ENCODE measurements around the gene BTG4. TPM values are rescaled to one million over a fixed set of nuclear protein-coding genes. Genes with fewer than 3 reads are reported as not detected.

The BTG4 gene
- total and polyA plus RNA-seq, 2 donors (not counting 3 experiments of a cell fraction or from before 2014, with no cell fraction given), result not detected

- dilution Hi-C loops (cut with MboI; ENCODE audit: extremely low pct_ligation_motif_present, low sequenced_read_pairs), result no loop called here
- Histone ChIP-seq H3K27me3 (ENCODE audit: control insufficient read depth in 2 of 2, insufficient read depth in 2 of 2, low read length in 2 of 2) (no peaks in the 10 kb centered on the region), H3K9ac (replicated peaks; ENCODE audit: extremely low read depth, insufficient read depth, low read length) (no peak overlapping the region), H3K9me3 (replicated peaks; ENCODE audit: control insufficient read depth, insufficient read depth, low read length) (no peaks in the 10 kb centered on the region), H3K4me1 (ENCODE audit: control insufficient read depth, extremely low read depth, insufficient read depth, low read length) (no peaks in the 10 kb centered on the region), H3K4me3 (replicated peaks in 1 of 3; ENCODE audit: insufficient read depth in 1 of 3, low read depth in 1 of 3, low read length in 3 of 3) (no peak overlapping the region), H3K36me3 (ENCODE audit: control insufficient read depth in 2 of 2, extremely low read depth in 1 of 2, insufficient read depth in 2 of 2, low read length in 2 of 2) (no peaks in the 10 kb centered on the region), H3K9me1 (replicated peaks; ENCODE audit: control insufficient read depth, extremely low read depth, insufficient read depth, low read length) (no peaks in the 10 kb centered on the region), H3K4me2 (ENCODE audit: insufficient read depth, low read length) (no peak overlapping the region), H2AFZ (ENCODE audit: low read depth, low read length) (no peak overlapping the region), H3K27ac (ENCODE audit: insufficient read depth, low read depth, low read length) (no peak overlapping the region), H4K20me1 (replicated peaks; ENCODE audit: control insufficient read depth, extremely low read depth, insufficient read depth, low read length) (no peaks in the 10 kb centered on the region), H3K79me2 (ENCODE audit: control insufficient read depth, insufficient read depth, low read length) (no peaks in the 10 kb centered on the region)
- no peak for TF ChIP-seq CTCF (IDR thresholded peaks at IDR 0.05; ENCODE audit: extremely low read depth in 1 of 2, insufficient read depth in 1 of 2, low read depth in 1 of 2, low read length in 2 of 2)
- POLR2A ChIA-PET, result interaction anchor here (0.7 kb wide), 1 partner anchor 1883 kb away, joined by 3 read pairs; no protein-coding TSS in a partner anchor
- DNase-seq (ENCODE audit: low read depth, low spot score) (no peak), FAIRE-seq (no peak)
- no TSS peak for BruUV-seq (replicated peaks)
- intact Hi-C loops (cut with micrococcal nuclease), result no loop called here
- CTCF ChIA-PET, result no interaction called here
Observed at GRCh38 chr11:111476366-111476765, 35.8 kb downstream of the BTG4 start.

GRCh38 chr11:111474432-111474831 is 37.8 kb downstream of the BTG4 start:
- BruUV-seq (replicated peaks), result no TSS peak
- Histone ChIP-seq H3K36me3 (ENCODE audit: control insufficient read depth in 2 of 2, extremely low read depth in 1 of 2, insufficient read depth in 2 of 2, low read length in 2 of 2) (no peaks in the 10 kb centered on the region), H2AFZ (ENCODE audit: low read depth, low read length) (no peak overlapping the region), H3K9ac (replicated peaks; ENCODE audit: extremely low read depth, insufficient read depth, low read length) (no peak overlapping the region), H4K20me1 (replicated peaks; ENCODE audit: control insufficient read depth, extremely low read depth, insufficient read depth, low read length) (no peaks in the 10 kb centered on the region), H3K4me2 (ENCODE audit: insufficient read depth, low read length) (no peak overlapping the region), H3K9me3 (replicated peaks; ENCODE audit: control insufficient read depth, insufficient read depth, low read length) (no peaks in the 10 kb centered on the region), H3K27ac (ENCODE audit: insufficient read depth, low read depth, low read length) (no peak overlapping the region), H3K9me1 (replicated peaks; ENCODE audit: control insufficient read depth, extremely low read depth, insufficient read depth, low read length) (no peaks in the 10 kb centered on the region), H3K4me1 (ENCODE audit: control insufficient read depth, extremely low read depth, insufficient read depth, low read length) (no peaks in the 10 kb centered on the region), H3K4me3 (replicated peaks in 1 of 3; ENCODE audit: insufficient read depth in 1 of 3, low read depth in 1 of 3, low read length in 3 of 3) (no peak overlapping the region), H3K79me2 (ENCODE audit: control insufficient read depth, insufficient read depth, low read length) (no peaks in the 10 kb centered on the region), H3K27me3 (ENCODE audit: control insufficient read depth in 2 of 2, insufficient read depth in 2 of 2, low read length in 2 of 2) (no peaks in the 10 kb centered on the region)
- ChIA-PET POLR2A (no interaction called here), CTCF (no interaction called here)
- intact Hi-C loops (cut with micrococcal nuclease), result no loop called here
- dilution Hi-C loops (cut with MboI; ENCODE audit: extremely low pct_ligation_motif_present, low sequenced_read_pairs), result no loop called here
- DNase-seq (ENCODE audit: low read depth, low spot score) (no peak), FAIRE-seq (no peak)
- no peak for TF ChIP-seq EZH2 (IDR thresholded peaks at IDR 0.05; ENCODE audit: borderline replicate concordance, low read depth, low read length, severe bottlenecking)
- no peak for TF ChIP-seq FOS (IDR thresholded peaks at IDR 0.05; ENCODE audit: borderline replicate concordance, insufficient read depth, low read length)
- no peak for TF ChIP-seq CTCF (IDR thresholded peaks at IDR 0.05; ENCODE audit: extremely low read depth in 1 of 2, insufficient read depth in 1 of 2, low read depth in 1 of 2, low read length in 2 of 2)
- no peak for TF ChIP-seq GATA2 (IDR thresholded peaks at IDR 0.05; ENCODE audit: insufficient read depth, insufficient read length, low read depth, low read length)
- TF ChIP-seq POLR2A (IDR thresholded peaks at IDR 0.05; ENCODE audit: low read depth, low read length), result no peak
- no peak for TF ChIP-seq MYC (IDR thresholded peaks at IDR 0.05; ENCODE audit: low read depth, low read length)
- no peak for TF ChIP-seq POLR2AphosphoS5 (IDR thresholded peaks at IDR 0.05; ENCODE audit: insufficient read depth, low read depth, low read length)
- no peak for TF ChIP-seq MAX (IDR thresholded peaks at IDR 0.05; ENCODE audit: insufficient read depth, insufficient read length)
- TF ChIP-seq JUN (IDR thresholded peaks at IDR 0.05; ENCODE audit: borderline replicate concordance, insufficient read depth, insufficient read length, low read depth), result no peak
